HG03280 (cell line): ENCODE measurements around the gene CES3.
"Not testable (repeated sequence)": the region's sequence is repeated elsewhere in the genome, so short reads cannot be mapped to it uniquely, and the experiment has no call there.

ENCODE experiments used
- ATAC-seq: cut with Tn5 transposase; IDR thresholded peaks from one replicate; pipeline ENCODE4 v1.9.1; 2021; ENCODE audit warnings: mild to moderate bottlenecking, moderate library complexity; ENCODE audit not compliant: unreplicated experiment

The CES3 gene

DNA sequence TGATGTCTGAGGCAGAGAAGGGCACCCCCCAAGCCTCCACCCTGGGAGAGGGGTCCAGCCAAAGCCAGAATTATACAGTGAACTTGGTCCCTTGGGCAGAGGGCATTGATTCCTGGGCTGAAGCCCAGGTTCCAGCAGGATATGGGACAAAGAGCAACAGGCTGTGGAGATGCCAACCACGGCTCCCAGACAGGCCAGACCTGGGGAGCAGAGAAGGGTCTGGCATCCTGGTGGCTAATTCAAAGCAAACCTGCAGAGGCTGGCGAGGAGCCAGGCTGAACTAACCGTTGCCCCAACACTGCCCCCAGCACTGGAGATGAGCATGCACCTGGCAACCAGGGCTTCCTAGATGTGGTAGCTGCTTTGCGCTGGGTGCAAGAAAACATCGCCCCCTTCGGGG lies 3.0 kb downstream of the CES3 start:
- ATAC-seq = no peak

DNA sequence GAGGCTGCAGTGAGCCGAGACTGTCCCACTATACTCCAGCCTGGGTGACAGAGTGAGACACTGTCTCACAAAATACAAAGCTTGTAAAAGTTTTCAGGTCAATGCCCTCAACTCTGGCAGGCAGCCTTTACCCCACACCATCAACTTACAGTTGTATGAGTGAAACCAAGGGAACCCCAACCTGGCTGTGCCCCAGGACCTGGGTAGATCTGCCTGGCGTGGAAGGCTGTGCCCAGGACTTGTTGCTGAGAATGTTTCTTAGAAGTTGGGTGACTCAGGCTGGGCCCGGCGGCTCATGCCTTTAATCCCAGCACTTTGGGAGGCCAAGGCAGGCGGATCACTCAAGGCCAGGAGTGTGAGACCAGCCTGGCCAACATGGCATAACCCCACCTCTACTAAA lies 7.8 kb downstream of the CES3 start:
- no peak for ATAC-seq

DNA sequence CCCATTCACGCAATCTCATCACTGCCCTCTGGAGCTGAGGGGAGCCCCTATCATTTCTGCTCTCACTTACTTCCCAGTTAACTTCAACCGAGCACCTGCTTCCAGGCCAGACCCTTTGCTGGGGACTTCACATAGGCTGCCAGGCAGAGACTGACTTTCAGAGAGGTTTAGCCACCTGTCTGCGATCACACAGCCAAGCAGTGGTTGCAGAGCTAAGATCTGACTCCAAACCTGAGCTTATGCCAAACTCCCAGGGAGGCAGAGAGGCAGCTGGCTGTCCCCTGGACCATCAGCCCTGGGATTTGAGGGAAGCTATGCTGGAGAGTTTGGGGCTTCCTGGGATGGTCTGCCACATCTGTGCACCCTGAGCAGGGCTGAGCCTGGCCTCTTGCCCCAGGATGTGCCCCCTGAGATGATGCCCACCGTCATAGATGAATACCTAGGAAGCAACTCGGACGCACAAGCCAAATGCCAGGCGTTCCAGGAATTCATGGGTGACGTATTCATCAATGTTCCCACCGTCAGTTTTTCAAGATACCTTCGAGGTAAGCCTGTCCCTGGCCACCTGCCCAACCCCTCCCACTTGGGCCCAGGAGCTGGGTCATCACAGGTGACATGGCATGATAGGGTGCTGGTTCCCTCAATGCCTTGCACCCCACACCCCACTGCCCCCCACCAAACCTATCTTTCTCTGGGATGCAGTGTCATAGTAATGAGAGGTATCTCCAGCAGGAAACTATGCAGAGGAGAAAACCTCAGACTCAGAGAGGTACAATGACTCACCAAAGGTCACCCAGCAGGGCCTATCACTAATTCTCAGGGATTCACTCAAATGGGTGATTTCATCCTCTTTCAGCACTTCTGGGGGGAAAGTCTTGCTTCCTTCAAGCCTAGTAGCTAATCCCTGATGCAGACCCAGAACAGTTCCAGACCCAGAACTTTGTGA lies 10.0 kb downstream of the CES3 start:
- ATAC-seq = no peak

DNA sequence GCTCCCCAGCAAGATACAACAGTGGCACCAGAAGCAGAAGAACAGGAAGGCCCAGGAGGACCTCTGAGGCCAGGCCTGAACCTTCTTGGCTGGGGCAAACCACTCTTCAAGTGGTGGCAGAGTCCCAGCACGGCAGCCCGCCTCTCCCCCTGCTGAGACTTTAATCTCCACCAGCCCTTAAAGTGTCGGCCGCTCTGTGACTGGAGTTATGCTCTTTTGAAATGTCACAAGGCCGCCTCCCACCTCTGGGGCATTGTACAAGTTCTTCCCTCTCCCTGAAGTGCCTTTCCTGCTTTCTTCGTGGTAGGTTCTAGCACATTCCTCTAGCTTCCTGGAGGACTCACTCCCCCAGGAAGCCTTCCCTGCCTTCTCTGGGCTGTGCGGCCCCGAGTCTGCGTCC lies 11.9 kb downstream of the CES3 start:
- ATAC-seq = no peak

DNA sequence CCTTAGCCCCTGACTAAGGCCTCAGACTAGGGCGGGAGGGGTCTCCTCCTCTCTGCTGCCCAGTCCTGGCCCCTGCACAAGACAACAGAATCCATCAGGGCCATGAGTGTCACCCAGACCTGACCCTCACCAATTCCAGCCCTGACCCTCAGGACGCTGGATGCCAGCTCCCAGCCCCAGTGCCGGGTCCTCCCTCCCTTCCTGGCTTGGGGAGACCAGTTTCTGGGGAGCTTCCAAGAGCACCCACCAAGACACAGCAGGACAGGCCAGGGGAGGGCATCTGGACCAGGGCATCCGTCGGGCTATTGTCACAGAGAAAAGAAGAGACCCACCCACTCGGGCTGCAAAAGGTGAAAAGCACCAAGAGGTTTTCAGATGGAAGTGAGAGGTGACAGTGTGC lies 12.7 kb downstream of the CES3 start:
- no peak for ATAC-seq

- not testable (repeated sequence) for ATAC-seq
These were observed 13.3 kb downstream of the CES3 start for GRCh38 chr16:66974156-66974931.

- ATAC-seq = not testable (repeated sequence)
These were observed 13.8 kb downstream of the CES3 start for GRCh38 chr16:66974932-66975246.

DNA sequence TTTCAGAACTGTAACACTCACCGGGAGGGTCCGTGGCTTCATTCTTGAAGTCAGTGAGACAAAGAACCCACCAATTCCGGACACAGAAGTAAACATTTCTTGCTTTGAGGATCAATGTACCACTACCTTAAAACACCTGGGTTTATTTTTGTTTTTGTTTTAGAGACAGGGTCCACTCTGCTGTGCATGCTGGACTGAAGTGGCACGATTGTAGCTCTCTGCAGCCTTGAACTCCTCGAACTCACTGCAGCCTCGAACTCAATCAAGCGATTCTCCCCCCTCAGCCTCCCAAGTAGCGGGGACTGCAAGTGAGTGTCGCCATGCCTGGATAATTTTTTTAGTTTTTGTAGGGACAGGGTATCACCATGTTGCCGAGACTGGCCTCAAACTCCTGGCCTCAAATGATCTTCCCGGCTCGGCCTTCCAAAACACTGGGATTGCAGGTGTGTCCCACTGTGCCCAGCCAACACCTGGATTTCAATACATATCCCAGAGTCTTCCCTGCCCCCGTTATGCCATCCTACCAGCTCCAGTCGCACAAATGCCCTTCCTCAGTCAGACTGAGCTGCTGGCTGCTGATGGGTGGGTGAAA lies 14.3 kb downstream of the CES3 start:
- ATAC-seq = no peak

- no peak for ATAC-seq
These were observed 15.7 kb downstream of the CES3 start for GRCh38 chr16:66976746-66977145.

DNA sequence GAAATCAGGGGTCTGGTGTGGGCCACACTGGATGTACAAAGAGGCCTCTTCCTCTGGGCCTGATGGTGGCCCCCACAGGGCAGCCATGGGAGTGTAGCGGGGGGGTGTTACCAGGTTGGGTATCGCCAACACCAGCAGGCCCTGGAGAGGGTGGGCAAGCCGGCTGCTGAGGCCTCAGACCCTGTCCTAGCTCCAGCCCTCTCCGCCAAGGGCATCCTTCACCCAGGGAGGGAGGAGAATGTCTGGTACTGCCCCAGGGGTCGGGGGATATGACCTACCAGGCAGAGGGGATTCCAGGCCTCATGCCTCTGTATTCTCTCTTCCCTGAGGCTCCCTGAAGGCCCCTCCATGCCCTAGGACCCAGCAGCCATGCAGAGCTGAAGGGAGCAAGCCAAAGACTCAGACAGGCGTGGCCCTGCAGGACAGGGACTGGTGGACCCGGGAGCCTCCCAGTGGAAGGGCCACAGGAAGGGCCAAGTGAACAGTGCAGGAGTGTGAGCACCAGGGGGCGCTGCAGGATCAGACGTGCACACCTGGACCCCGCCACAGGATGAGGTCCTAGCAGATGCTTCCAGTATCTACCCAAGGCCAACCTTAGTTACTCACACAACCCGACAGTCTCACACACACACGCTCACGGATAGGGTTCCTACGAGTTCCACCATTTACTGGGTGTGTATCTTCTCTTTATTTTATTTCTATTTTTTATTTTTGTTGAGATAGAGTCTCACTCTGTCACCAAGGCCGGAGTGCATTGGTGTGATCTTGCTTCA lies 16.5 kb downstream of the CES3 start:
- ATAC-seq = peak; percentile 86

DNA sequence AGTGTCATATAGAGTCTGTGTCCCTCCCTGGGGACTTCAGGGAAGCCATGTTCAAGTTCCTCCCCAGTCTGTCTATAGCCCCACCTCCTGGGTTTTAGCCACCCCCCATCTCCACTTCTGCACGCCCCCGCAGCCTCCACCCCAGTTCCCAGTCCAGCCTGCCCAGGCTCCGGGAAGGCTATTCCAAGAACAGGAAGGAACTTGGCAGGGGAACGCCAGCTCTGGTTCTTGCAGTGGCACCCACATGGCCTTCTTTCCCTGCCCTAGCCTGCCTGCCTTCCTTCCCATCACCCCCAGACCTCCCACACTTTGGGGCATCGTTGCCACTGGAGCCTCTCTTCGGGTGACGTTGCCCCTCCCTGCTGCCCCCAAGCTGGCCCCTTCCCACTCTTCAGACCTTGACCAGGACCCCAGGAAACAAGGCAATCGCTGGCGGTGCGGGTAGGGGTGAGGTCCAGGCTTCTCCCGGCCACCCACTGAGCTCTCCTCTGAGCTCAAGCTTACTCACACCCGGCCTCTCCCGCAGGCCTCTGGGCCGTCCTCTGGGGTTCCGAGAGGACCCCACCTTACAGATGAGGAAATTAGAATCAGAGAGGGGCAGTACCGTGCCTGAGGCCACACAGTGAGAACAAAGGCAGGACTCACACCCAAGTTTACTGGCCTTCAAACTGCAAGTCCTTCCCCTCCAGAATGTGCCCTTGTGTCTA lies 18.1 kb downstream of the CES3 start:
- no peak for ATAC-seq

DNA sequence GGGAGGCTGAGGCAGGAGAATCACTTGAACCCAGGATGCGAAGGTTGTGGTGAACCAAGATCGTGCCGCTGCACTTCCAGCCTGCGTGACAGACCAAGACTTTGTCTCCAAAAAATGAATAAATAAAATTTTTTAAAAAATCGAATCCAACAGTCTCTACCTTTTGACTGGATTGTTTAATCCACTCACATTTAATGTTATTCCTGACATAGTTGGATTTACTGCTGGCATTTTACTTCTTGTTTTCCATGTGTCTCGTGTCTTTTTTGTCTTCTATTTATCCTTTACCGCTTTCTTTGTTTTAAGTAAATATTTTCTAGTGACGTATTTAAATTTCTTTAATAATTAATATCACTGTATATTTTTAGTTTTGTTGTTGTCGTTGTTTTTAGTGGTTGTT lies 22.0 kb downstream of the CES3 start:
- ATAC-seq = no peak

DNA sequence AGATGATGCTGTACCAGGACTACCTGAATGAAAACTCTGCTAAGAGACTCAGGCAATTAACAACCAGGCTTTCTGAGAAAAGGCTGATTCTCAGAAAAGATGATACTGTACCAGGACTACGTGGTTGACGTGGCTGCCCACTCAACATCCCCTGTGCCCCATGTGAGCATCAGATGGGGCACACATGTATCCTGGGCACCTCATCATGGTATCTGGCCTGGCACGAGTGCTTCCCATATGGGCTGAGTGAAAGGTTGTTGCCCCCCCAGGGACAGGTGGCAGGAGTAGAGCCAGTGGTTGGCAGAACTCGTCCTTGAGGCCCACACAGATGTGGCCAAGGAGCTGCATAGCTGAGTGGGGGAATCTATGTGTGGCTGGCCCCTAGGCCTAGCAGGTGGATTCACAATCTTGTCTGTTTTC lies 23.8 kb downstream of the CES3 start:
- no peak for ATAC-seq

DNA sequence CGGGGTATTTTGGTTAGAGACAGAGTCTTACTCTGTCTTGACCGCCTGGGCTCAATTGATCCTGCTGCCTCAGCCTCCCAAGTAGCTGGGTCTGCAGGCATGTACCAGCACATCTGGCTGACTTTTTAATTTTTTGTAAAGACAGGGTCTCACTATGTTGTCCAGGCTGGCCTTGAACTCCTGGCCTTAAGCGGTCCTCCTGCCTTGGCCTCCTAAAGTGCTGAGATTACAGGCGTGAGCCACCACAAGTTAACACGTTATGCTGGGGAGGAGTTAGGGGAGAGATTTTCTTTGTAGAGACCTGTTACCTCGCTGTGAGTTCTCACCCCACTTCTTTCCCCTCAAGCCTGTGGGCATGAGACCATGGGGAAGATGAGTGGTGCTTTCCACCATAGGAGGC lies 25.5 kb downstream of the CES3 start:
- ATAC-seq = no peak

- ATAC-seq = no peak
These were observed 27.2 kb downstream of the CES3 start, which contains the start of gene CES4A for GRCh38 chr16:66988197-66988788. Gene CES4A, plus strand, starts transcription at chr16:66988589. Its CDS starts 184 bp downstream, at chr16:66988773.

- ATAC-seq = no peak
These were observed 30.5 kb downstream of the CES3 start for GRCh38 chr16:66991545-66992077.

DNA sequence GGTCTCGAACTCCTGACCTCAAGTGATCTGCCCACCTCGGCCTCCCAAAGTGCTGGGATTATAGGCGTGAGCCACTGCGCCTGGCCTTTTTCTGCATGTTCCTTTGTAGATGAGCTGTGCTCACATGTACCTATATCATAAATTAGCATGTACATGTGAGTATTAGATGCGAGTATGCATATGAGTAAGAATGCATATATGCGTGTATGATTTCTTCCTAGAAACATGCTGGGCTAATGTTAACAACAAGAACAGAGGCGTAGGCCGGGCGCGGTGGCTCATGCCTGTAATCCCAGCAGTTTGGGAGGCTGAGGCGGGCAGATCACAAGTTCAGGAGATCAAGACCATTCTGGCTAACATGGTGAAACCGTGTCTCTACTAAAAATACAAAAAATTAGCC lies 32.5 kb downstream of the CES3 start:
- not testable (repeated sequence) for ATAC-seq

- no peak for ATAC-seq
These were observed 35.4 kb downstream of the CES3 start for GRCh38 chr16:66996324-66996982.

- no peak for ATAC-seq
These were observed 35.9 kb downstream of the CES3 start for GRCh38 chr16:66996983-66997358.
